H9 (cell line): ENCODE data around the gene BFSP1. TPM values are rescaled to one million over a fixed set of nuclear protein-coding genes. Genes with fewer than 3 reads are reported as not detected.

Experiments
- DNase-seq: peaks from one replicate; pipeline ENCODE4 v3.0.0-alpha.2; 2017
- H2AFZ ChIP-seq: one replicate; pipeline ENCODE4 v1.6.1; 2013; ENCODE audit warnings: mild to moderate bottlenecking, low read length, control low read depth, moderate library complexity
- H2AK5ac ChIP-seq: 2 replicates; pipeline ENCODE4 v1.6.1; 2013; ENCODE audit warnings: low read length, control low read depth, mixed read lengths; ENCODE audit not compliant: insufficient read length
- H2BK120ac ChIP-seq: one replicate; pipeline ENCODE4 v1.6.1; 2013; ENCODE audit warnings: low read depth, mild to moderate bottlenecking, low read length, control low read depth, inconsistent platforms; ENCODE audit not compliant: poor library complexity, severe bottlenecking
- H2BK12ac ChIP-seq: 2 replicates; pipeline ENCODE4 v1.6.1; 2013; ENCODE audit warnings: low read length, control low read depth, mixed read lengths, low read depth; ENCODE audit not compliant: insufficient read length
- H2BK15ac ChIP-seq: 2 replicates; pipeline ENCODE4 v1.6.1; 2013; ENCODE audit warnings: low read depth, low read length, control low read depth
- H2BK20ac ChIP-seq: one replicate; pipeline ENCODE4 v1.6.1; 2013; ENCODE audit warnings: low read depth, mild to moderate bottlenecking, low read length, control low read depth, inconsistent platforms; ENCODE audit not compliant: poor library complexity, severe bottlenecking
- H2BK5ac ChIP-seq: 2 replicates; pipeline ENCODE4 v1.6.1; 2013; ENCODE audit warnings: low read length, control low read depth, mixed read lengths; ENCODE audit not compliant: insufficient read length
- H3K14ac ChIP-seq: 2 replicates; pipeline ENCODE4 v1.6.1; 2013; ENCODE audit warnings: low read length, control low read depth; ENCODE audit not compliant: insufficient read depth
- H3K18ac ChIP-seq: 2 replicates; pipeline ENCODE4 v1.6.1; 2013; ENCODE audit warnings: low read depth, mild to moderate bottlenecking, mixed read lengths, low read length, control low read depth; ENCODE audit not compliant: insufficient read length
- H3K23ac ChIP-seq: 2 replicates; pipeline ENCODE4 v1.6.1; 2013; ENCODE audit warnings: low read length, control low read depth, mixed read lengths, low read depth; ENCODE audit not compliant: insufficient read length
- H3K23me2 ChIP-seq: 2 replicates; pipeline ENCODE4 v1.6.1; 2013; ENCODE audit warnings: low read depth, mild to moderate bottlenecking, mixed read lengths, low read length, control low read depth; ENCODE audit not compliant: insufficient read length, poor library complexity, severe bottlenecking
- H3K27ac ChIP-seq: 2 replicates; pipeline ENCODE4 v1.5.1; 2013; ENCODE audit warnings: low read length, control low read depth, mixed read lengths, low read depth; ENCODE audit not compliant: insufficient read length
- H3K27me3 ChIP-seq: 2 replicates; pipeline ENCODE4 v1.6.1; 2013; ENCODE audit warnings: low read length, control low read depth, inconsistent platforms; ENCODE audit not compliant: insufficient read depth
- H3K4ac ChIP-seq: 2 replicates; pipeline ENCODE4 v1.6.1; 2013; ENCODE audit warnings: low read depth, mild to moderate bottlenecking, control low read depth, inconsistent platforms, low read length, moderate library complexity
- H3K4me1 ChIP-seq: 2 replicates; pipeline ENCODE4 v1.6.1; 2013; ENCODE audit warnings: low read length, control low read depth, inconsistent platforms; ENCODE audit not compliant: insufficient read depth
- H3K4me2 ChIP-seq: 2 replicates; pipeline ENCODE4 v1.6.1; 2013; ENCODE audit warnings: low read length, control low read depth, mixed read lengths; ENCODE audit not compliant: insufficient read length, insufficient read depth
- H3K56ac ChIP-seq: 2 replicates; pipeline ENCODE4 v1.6.1; 2013; ENCODE audit warnings: low read depth, mild to moderate bottlenecking, mixed read lengths, low read length, control low read depth; ENCODE audit not compliant: insufficient read length
- H3K79me1 ChIP-seq: 2 replicates; pipeline ENCODE4 v1.6.1; 2013; ENCODE audit warnings: low read depth, mild to moderate bottlenecking, moderate library complexity, low read length, control low read depth, inconsistent platforms; ENCODE audit not compliant: insufficient read depth, poor library complexity, severe bottlenecking
- H3K79me2 ChIP-seq: 2 replicates; pipeline ENCODE4 v1.6.1; 2013; ENCODE audit warnings: low read length, control low read depth, inconsistent platforms; ENCODE audit not compliant: insufficient read depth
- H3K9ac ChIP-seq: 2 replicates; pipeline ENCODE4 v1.6.1; 2013; ENCODE audit warnings: low read length, control low read depth, mixed read lengths; ENCODE audit not compliant: insufficient read length; ENCODE audit errors: extremely low read depth
- H3K9me3 ChIP-seq: one replicate; pipeline ENCODE4 v1.6.1; 2013; ENCODE audit warnings: low read depth, low read length, inconsistent platforms; ENCODE audit not compliant: control insufficient read depth
- H3T11ph ChIP-seq: one replicate; pipeline ENCODE4 v1.6.1; 2013; ENCODE audit warnings: mild to moderate bottlenecking, low read length, control low read depth, inconsistent platforms
- H4K20me1 ChIP-seq: one replicate; pipeline ENCODE4 v1.6.1; 2013; ENCODE audit not compliant: control insufficient read depth, insufficient read length, insufficient read depth
- H4K5ac ChIP-seq: 2 replicates; pipeline ENCODE4 v1.6.1; 2013; ENCODE audit warnings: low read depth, mild to moderate bottlenecking, mixed read lengths, low read length, control low read depth; ENCODE audit not compliant: insufficient read length
- H4K8ac ChIP-seq: replicated peaks from 2 replicates; pipeline ENCODE4 v1.6.1; 2013; ENCODE audit warnings: low read length, control low read depth, mixed read lengths, low read depth; ENCODE audit not compliant: insufficient read length
- H4K91ac ChIP-seq: 2 replicates; pipeline ENCODE4 v1.6.1; 2013; ENCODE audit warnings: low read depth, mild to moderate bottlenecking, moderate library complexity, mixed read lengths, low read length, control low read depth; ENCODE audit not compliant: insufficient read length
- H3K27ac Mint-ChIP-seq, 3 experiments: 2 replicates in 2 of 3; 3 replicates in 1 of 3; pipeline ENCODE4 v1.8.0; 2020 to 2021; ENCODE audit warnings: mixed read lengths in 3 of 3, mild to moderate bottlenecking in 1 of 3, moderate library complexity in 1 of 3
- H3K27me3 Mint-ChIP-seq: 2 replicates; pipeline ENCODE4 v1.8.0; 2021; ENCODE audit warnings: low read depth, mild to moderate bottlenecking, moderate library complexity, mixed read lengths
- H3K36me3 Mint-ChIP-seq, 3 experiments: 2 replicates in 2 of 3; 3 replicates in 1 of 3; pipeline ENCODE4 v1.8.0; 2020 to 2021; ENCODE audit warnings: low read depth in 3 of 3, mixed read lengths in 3 of 3; ENCODE audit not compliant: insufficient read depth in 1 of 3
- H3K4me1 Mint-ChIP-seq, 2 experiments: 2 replicates each; pipeline ENCODE4 v1.8.0; 2020; ENCODE audit warnings: mixed read lengths in 2 of 2
- H3K4me3 Mint-ChIP-seq, 2 experiments: 2 replicates in 1 of 2; 3 replicates in 1 of 2; pipeline ENCODE4 v1.8.0; 2020 to 2021; ENCODE audit warnings: mild to moderate bottlenecking in 2 of 2, mixed read lengths in 2 of 2, moderate library complexity in 1 of 2
- H3K9me3 Mint-ChIP-seq, 2 experiments: 2 replicates in 1 of 2; 3 replicates in 1 of 2; pipeline ENCODE4 v1.8.0; 2020; ENCODE audit warnings: mild to moderate bottlenecking in 2 of 2, mixed read lengths in 2 of 2, moderate library complexity in 1 of 2
- CTCF ChIP-seq: fragments of 200-600 bp; sonication (generic); conservative IDR thresholded peaks from 3 replicates; pipeline ENCODE4 v1.8.0; 2021; ENCODE audit warnings: antibody characterized with exemption, mild to moderate bottlenecking
- WGBS: extraction: QIAGEN DNeasy Blood & Tissue Kit; methylation state at CpG from one replicate; pipeline ENCODE4 v1.1.7; 2013; ENCODE audit warnings: missing lambda C conversion rate, low lambda C conversion rate, mixed read lengths; ENCODE audit not compliant: insufficient read length; ENCODE audit errors: extremely low coverage; 5-methylcytosine and 5-hydroxymethylcytosine counted together
- total RNA-seq: library from RNA; stranded (reverse); gene quantifications from 2 replicates; pipeline ENCODE4 v1.2.1, GENCODE V29; 2021

BFSP1 gene
- total RNA-seq, 1 experiment from 2014 or later, result 9.4 TPM

GRCh38 chr20:17460119-17460518 lies 71.1 kb downstream of the BFSP1 start:
- no peak overlapping the region for H3T11ph ChIP-seq
- H4K20me1 ChIP-seq, result no peaks in the 10 kb centered on the region
- Mint-ChIP-seq H3K36me3 (no peaks in the 10 kb centered on the region), H3K9me3 (no peaks in the 10 kb centered on the region), H3K27me3 (no peaks in the 10 kb centered on the region; the same call in 1 of the 2 replicates), H3K27ac (no peak overlapping the region), H3K4me1 (no peaks in the 10 kb centered on the region), H3K4me3 (no peak overlapping the region)
- no peak overlapping the region for H3K4ac ChIP-seq
- H4K8ac ChIP-seq, result no peak overlapping the region
- H2AK5ac ChIP-seq, result no peak overlapping the region
- H3K27ac ChIP-seq, result no peak overlapping the region
- H2BK12ac ChIP-seq, result no peak overlapping the region
- H3K56ac ChIP-seq, result no peak overlapping the region
- TF ChIP-seq CTCF, result no peak
- H3K79me2 ChIP-seq, result no peaks in the 10 kb centered on the region
- no peaks in the 10 kb centered on the region for H3K23me2 ChIP-seq
- H4K5ac ChIP-seq, result no peak overlapping the region
- H3K9me3 ChIP-seq, result no peaks in the 10 kb centered on the region
- H2BK15ac ChIP-seq, result no peak overlapping the region
- no peak overlapping the region for H3K14ac ChIP-seq
- H3K4me1 ChIP-seq, result no peaks in the 10 kb centered on the region
- H2BK20ac ChIP-seq, result no peak overlapping the region
- H3K18ac ChIP-seq, result no peak overlapping the region
- H3K27me3 ChIP-seq, result no peaks in the 10 kb centered on the region
- no peak overlapping the region for H4K91ac ChIP-seq
- H3K9ac ChIP-seq, result no peak overlapping the region
- H3K79me1 ChIP-seq, result no peaks in the 10 kb centered on the region
- no peak overlapping the region for H3K23ac ChIP-seq
- no peak overlapping the region for H2AFZ ChIP-seq
- no peak for DNase-seq
- H3K4me2 ChIP-seq, result no peak overlapping the region
- H2BK5ac ChIP-seq, result no peak overlapping the region
- WGBS, result no CpG with 5 or more reads among the region's 2 CpGs
- no peak overlapping the region for H2BK120ac ChIP-seq
